Endodermal cell (in vitro differentiated cells): ENCODE results near the gene CWC22. TPM values are rescaled to one million over a fixed set of nuclear protein-coding genes. Genes with fewer than 3 reads are reported as not detected.

Source experiments
- DNase-seq: peaks from one replicate; pipeline ENCODE4 v3.0.0-alpha.2; 2017
- H3K27ac ChIP-seq: 2 replicates; pipeline ENCODE4 v1.5.1; 2013; ENCODE audit warnings: mild to moderate bottlenecking, low read depth, low read length, moderate library complexity
- H3K27me3 ChIP-seq: 2 replicates; pipeline ENCODE4 v1.6.1; 2013; ENCODE audit warnings: mild to moderate bottlenecking, low read length, moderate library complexity; ENCODE audit not compliant: insufficient read depth, control insufficient read depth, poor library complexity, severe bottlenecking
- H3K36me3 ChIP-seq: 2 replicates; pipeline ENCODE4 v1.7.0; 2013; ENCODE audit warnings: mild to moderate bottlenecking, low read length, moderate library complexity; ENCODE audit not compliant: control insufficient read depth, insufficient read depth
- H3K4me1 ChIP-seq: one replicate; pipeline ENCODE4 v1.7.0; 2013; ENCODE audit warnings: low read length; ENCODE audit not compliant: control insufficient read depth, insufficient read depth
- H3K4me3 ChIP-seq: 2 replicates; pipeline ENCODE4 v1.5.1; 2013; ENCODE audit warnings: mild to moderate bottlenecking, low read length, moderate library complexity
- H3K9ac ChIP-seq: 2 replicates; pipeline ENCODE4 v1.6.1; 2013; ENCODE audit warnings: mild to moderate bottlenecking, low read length, moderate library complexity; ENCODE audit not compliant: poor library complexity, severe bottlenecking; ENCODE audit errors: extremely low read depth
- H3K9me3 ChIP-seq: 2 replicates; pipeline ENCODE4 v1.6.1; 2013; ENCODE audit warnings: mild to moderate bottlenecking, low read length, moderate library complexity; ENCODE audit not compliant: control insufficient read depth
- H3K27ac Mint-ChIP-seq: 2 replicates; pipeline ENCODE4 v1.8.0; 2020; ENCODE audit warnings: mixed read lengths
- H3K27me3 Mint-ChIP-seq: 2 replicates; pipeline ENCODE4 v1.8.0; 2021; ENCODE audit warnings: mild to moderate bottlenecking, mixed read lengths; ENCODE audit not compliant: insufficient read depth
- H3K36me3 Mint-ChIP-seq: 2 replicates; pipeline ENCODE4 v1.8.0; 2020; ENCODE audit warnings: low read depth, mixed read lengths
- H3K4me1 Mint-ChIP-seq: 2 replicates; pipeline ENCODE4 v1.8.0; 2020; ENCODE audit warnings: mixed read lengths
- H3K4me3 Mint-ChIP-seq: 2 replicates; pipeline ENCODE4 v1.8.0; 2020; ENCODE audit warnings: mild to moderate bottlenecking, moderate library complexity, mixed read lengths
- H3K9me3 Mint-ChIP-seq: 2 replicates; pipeline ENCODE4 v1.8.0; 2020; ENCODE audit warnings: mild to moderate bottlenecking, mixed read lengths
- CTCF ChIP-seq: fragments of 200-600 bp; sonication (generic); conservative IDR thresholded peaks from 2 replicates; pipeline ENCODE4 v1.5.0; 2021; ENCODE audit warnings: antibody characterized with exemption, mild to moderate bottlenecking
- WGBS, 2 experiments: methylation state at CpG; one replicate each; pipeline versions ENCODE4 v1.1.5 to v1.1.7; 2013; ENCODE audit warnings: missing lambda C conversion rate in 2 of 2, mixed read lengths in 1 of 2; ENCODE audit not compliant: insufficient coverage in 1 of 2, insufficient read length in 1 of 2; 5-methylcytosine and 5-hydroxymethylcytosine counted together
- total RNA-seq, 2 donors: library from RNA; stranded (reverse); fragmentation: NEBNext Ultra II Directional in 1 of 2; extraction: Animal tissue kit (Norgen Biotek cat#: 25700) in 1 of 2; gene quantifications; 2 replicates in 1 of 2; 3 replicates in 1 of 2; pipeline ENCODE4 v1.2.1, GENCODE V29; 2021

The CWC22 gene
- total RNA-seq, 2 donors from 2014 or later: 33.4 to 43.5 TPM

GRCh38 chr2:179954026-179954425, 53.1 kb downstream of the CWC22 start:
- Histone ChIP-seq H3K9ac (no peak overlapping the region), H3K36me3 (peaks cover 75% of the 10 kb centered on the region), H3K4me1 (no peaks in the 10 kb centered on the region), H3K27me3 (no peaks in the 10 kb centered on the region), H3K27ac (no peak overlapping the region), H3K4me3 (no peak overlapping the region), H3K9me3 (no peaks in the 10 kb centered on the region)
- Mint-ChIP-seq H3K36me3 (peaks cover 36% of the 10 kb centered on the region), H3K4me3 (no peak overlapping the region), H3K27me3 (no peaks in the 10 kb centered on the region), H3K27ac (no peak overlapping the region), H3K9me3 (no peaks in the 10 kb centered on the region), H3K4me1 (peaks cover 1% of the 10 kb centered on the region)
- no peak for DNase-seq
- no peak for TF ChIP-seq CTCF
- WGBS, 2 experiments: 100% methylated on average over 2 to 4 of the region's 4 CpGs

DNA sequence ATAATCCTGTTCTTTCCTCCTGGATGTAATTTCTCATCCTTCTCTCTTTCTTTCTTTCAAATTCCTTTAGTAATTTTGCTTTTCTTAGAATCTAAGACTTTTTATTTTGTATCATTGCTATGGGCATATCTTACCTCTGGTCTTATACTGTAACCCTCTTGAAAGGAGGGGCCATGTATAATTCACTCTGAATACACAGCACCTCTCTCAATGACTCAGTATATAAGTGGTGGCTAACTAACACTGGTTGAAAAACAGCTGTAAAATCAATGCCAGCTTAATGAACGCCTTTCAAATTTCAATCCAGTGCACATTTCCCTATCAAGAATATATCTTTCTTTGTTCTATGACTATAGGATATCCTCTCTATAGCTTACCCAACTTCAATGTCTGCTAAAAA, 53.7 kb downstream of the CWC22 start:
- Histone ChIP-seq H3K4me1 (no peaks in the 10 kb centered on the region), H3K9me3 (no peaks in the 10 kb centered on the region), H3K27ac (no peak overlapping the region), H3K9ac (no peak overlapping the region), H3K27me3 (no peaks in the 10 kb centered on the region), H3K36me3 (peaks cover 75% of the 10 kb centered on the region), H3K4me3 (no peak overlapping the region)
- WGBS, 2 experiments: 83 to 100% methylated on average over 1 of the region's 1 CpG
- TF ChIP-seq CTCF: no peak
- H3K4me1 Mint-ChIP-seq: peaks cover 1% of the 10 kb centered on the region
- H3K36me3 Mint-ChIP-seq: peaks cover 41% of the 10 kb centered on the region
- H3K4me3 Mint-ChIP-seq: no peak overlapping the region
- H3K27ac Mint-ChIP-seq: no peak overlapping the region
- H3K9me3 Mint-ChIP-seq: no peaks in the 10 kb centered on the region
- no peak for DNase-seq
- H3K27me3 Mint-ChIP-seq: no peaks in the 10 kb centered on the region

GRCh38 chr2:179952658-179953057, 54.4 kb downstream of the CWC22 start:
- no peak for DNase-seq
- TF ChIP-seq CTCF: no peak
- no peaks in the 10 kb centered on the region for H3K4me1 ChIP-seq
- no peak overlapping the region for H3K27ac Mint-ChIP-seq
- peaks cover 1% of the 10 kb centered on the region for H3K4me1 Mint-ChIP-seq
- no peaks in the 10 kb centered on the region for H3K9me3 Mint-ChIP-seq
- peaks cover 45% of the 10 kb centered on the region for H3K36me3 Mint-ChIP-seq
- no peak overlapping the region for H3K4me3 ChIP-seq
- no peak overlapping the region for H3K4me3 Mint-ChIP-seq
- no peaks in the 10 kb centered on the region for H3K27me3 Mint-ChIP-seq
- no peaks in the 10 kb centered on the region for H3K27me3 ChIP-seq
- peaks cover 82% of the 10 kb centered on the region for H3K36me3 ChIP-seq
- H3K27ac ChIP-seq: no peak overlapping the region
- no peaks in the 10 kb centered on the region for H3K9me3 ChIP-seq
- no peak overlapping the region for H3K9ac ChIP-seq
- WGBS, 2 experiments: 100% methylated on average over 1 of the region's 2 CpGs; no CpG with 5 or more reads in 1 of the 2 experiments
